Fibroblast of pulmonary artery (primary cell): ENCODE measurements around the gene TMEM88.
A peak's percentile ranks its signal among the peaks of the same experiment; 100 is the strongest.

ENCODE experiments used
- DNase-seq: peaks from one replicate; pipeline ENCODE4 v3.0.0-alpha.2; 2010; ENCODE audit warnings: low read depth
- H3K4me3 ChIP-seq: replicated peaks from 2 replicates; pipeline ENCODE4 v1.5.1; 2011; ENCODE audit warnings: low read depth, mild to moderate bottlenecking, control low read depth, low read length, moderate library complexity
- CTCF ChIP-seq: IDR thresholded peaks from 2 replicates; pipeline ENCODE4 v1.5.1; 2011; ENCODE audit warnings: mild to moderate bottlenecking, control low read depth, low read length, inconsistent platforms; ENCODE audit errors: missing control alignments

Gene TMEM88

GRCh38 chr17:7893187-7893880 is 38.5 kb downstream of the TMEM88 start:
- no peak for DNase-seq
- TF ChIP-seq CTCF: no peak
- H3K4me3 ChIP-seq: no peak overlapping the region

GRCh38 chr17:7894226-7894625 is 39.4 kb downstream of the TMEM88 start:
- no peak for DNase-seq
- no peak overlapping the region for H3K4me3 ChIP-seq
- TF ChIP-seq CTCF: no peak

GRCh38 chr17:7894866-7895265 is 40.0 kb downstream of the TMEM88 start:
- TF ChIP-seq CTCF: no peak
- DNase-seq: no peak
- H3K4me3 ChIP-seq: no peak overlapping the region

GRCh38 chr17:7897090-7897489 is 42.2 kb downstream of the TMEM88 start:
- no peak for DNase-seq
- TF ChIP-seq CTCF: no peak
- no peak overlapping the region for H3K4me3 ChIP-seq

- peak; percentile 51 for TF ChIP-seq CTCF
- peak; percentile 77 for DNase-seq
- H3K4me3 ChIP-seq: no peak overlapping the region
Measured at GRCh38 chr17:7897773-7898172, 42.9 kb downstream of the TMEM88 start.

- no peak for TF ChIP-seq CTCF
- DNase-seq: no peak
Measured at GRCh38 chr17:7903154-7904103, 48.6 kb downstream of the TMEM88 start.

More at GRCh38 chr17:7903154-7904103, 48.6 kb downstream of the TMEM88 start:
- no peak overlapping the region for H3K4me3 ChIP-seq
